ENCODE results near the gene PTPRU.

Gene PTPRU

DNA sequence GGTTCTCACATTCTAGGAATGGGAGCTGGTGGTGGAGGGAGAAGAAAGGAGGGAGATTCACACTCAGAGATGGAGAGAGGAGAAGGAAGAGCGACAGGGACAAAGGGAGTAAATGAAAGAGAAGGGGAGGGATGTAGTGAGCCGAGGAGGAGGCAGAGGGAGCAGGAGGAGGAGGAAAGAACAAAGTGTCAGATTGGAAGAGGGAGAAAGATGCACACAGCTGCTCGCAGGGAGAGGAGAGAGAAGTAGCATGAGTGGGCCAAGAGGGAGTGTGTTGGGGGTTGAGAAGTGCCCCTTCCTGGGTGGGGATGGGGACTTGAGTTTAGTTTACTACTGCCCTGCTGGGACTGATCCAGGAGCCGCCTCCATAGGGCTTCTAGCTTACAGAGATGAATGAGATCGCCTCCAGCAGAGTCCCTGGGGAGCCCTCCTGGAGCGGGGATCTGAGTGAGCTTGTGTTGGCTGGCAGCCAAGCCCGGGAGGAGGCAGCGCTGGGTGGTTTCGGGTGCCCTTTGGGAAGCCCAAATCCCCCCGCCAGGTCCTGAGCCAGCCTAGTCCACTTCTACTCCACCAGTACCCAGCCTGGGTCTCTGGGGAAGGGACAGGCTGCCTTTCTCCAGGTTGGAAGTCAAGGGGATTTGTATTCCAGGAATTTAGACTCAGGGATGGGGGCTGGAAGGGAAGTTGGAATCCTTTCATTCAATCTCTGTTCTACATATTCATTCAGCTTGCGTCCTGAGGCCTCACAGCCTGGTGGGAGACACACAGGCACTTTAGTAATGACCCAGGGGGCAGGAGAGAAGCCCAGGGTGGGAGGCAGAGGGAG is 20.9 kb downstream of the PTPRU start:
- peak; percentile 13 for DNase-seq
- in situ Hi-C loops (cut with HindIII; ENCODE audit: low pct_ligation_motif_present, low pct_unique_long_range_greater_than_20kb, low sequenced_read_pairs): no loop called here

DNA sequence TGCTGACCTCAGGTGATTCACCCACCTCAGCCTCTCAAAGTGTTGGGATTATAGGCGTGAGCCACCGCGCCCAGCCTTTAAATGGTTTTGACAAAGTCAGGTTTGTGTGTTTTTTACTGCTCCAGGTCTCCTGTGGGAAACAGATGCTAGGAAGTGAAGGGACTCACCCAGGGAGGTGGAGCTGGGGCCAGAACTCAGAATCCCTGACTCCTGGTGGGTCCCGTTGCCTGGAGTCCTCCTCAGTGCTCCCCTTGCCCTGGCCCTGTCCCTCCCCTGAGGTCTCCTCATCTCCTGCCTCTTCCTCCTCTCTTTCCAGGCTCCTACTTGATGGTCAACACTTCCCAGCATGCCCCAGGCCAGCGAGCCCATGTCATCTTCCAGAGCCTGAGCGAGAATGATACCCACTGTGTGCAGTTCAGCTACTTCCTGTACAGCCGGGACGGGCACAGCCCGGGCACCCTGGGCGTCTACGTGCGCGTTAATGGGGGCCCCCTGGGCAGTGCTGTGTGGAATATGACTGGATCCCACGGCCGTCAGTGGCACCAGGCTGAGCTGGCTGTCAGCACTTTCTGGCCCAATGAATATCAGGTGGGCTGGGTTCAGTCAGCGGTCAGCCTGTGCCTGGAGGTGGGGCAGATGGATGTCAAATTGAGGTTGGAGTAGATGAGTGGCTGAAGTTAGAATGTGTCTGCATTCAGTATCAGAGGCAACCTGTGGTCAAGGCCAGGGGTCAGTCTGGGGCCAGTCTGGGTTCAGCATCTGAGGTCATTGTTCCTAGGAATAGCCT is 22.1 kb downstream of the PTPRU start:
- DNase-seq: no peak
- in situ Hi-C loops (cut with HindIII; ENCODE audit: low pct_ligation_motif_present, low pct_unique_long_range_greater_than_20kb, low sequenced_read_pairs): no loop called here

DNA sequence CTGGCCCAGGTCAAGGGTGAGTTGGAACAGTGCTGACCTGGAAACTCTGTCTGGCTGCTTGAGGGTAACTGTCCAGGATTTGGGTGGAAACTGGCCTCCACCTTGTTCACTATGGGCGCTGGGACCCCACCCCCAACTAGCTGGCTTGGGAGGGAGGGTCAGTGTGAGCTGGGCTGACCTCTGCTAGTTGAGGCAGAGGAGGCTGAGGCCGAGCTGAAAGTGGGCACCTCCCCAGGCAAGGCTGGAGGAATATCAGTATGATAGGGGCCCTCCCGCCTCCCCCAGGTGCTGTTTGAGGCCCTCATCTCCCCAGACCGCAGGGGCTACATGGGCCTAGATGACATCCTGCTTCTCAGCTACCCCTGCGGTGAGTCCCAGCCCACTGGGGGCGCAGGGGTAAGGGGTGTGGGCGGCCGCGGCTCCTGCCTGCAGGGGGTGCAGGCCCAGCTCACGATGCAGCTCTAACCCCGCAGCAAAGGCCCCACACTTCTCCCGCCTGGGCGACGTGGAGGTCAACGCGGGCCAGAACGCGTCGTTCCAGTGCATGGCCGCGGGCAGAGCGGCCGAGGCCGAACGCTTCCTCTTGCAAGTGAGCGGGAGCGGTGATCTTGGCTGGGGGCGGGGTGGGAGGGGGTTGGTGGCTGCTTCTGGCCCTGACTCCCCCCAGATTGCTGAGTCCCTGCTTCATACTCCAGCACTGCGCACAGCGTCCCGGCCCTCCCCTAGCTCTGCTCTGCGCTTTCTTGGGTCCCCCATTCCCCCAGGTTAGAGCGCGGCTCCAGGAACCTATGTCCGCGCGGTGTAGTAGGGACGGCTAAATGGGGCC is 22.9 kb downstream of the PTPRU start:
- no peak for DNase-seq

DNA sequence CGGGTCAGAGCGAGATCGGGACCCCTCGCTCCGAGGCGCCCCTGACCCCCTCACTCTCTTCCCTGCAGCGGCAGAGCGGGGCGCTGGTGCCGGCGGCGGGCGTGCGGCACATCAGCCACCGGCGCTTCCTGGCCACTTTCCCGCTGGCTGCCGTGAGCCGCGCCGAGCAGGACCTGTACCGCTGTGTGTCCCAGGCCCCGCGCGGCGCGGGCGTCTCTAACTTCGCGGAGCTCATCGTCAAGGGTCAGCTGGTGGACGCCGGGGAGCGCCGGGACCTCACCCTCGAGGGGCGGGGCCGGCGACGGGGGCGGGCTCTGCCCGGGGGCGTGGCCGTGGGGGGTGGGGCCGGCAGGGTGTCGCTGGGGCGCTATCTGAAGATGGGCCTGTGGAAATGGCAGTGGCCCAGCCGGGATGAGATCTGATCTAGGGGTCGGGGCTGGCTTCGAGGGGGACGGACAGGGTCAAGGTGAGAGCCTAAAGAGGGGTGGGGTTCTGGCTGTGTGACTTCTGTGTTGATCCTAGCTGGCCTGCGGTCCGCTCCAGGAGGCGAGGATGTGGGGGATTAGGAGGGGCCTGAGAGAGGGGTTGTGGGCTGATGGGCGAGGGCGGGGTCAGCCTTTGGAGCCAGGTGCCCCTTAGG is 23.6 kb downstream of the PTPRU start:
- DNase-seq: peak; percentile 10
- in situ Hi-C loops (cut with HindIII; ENCODE audit: low pct_ligation_motif_present, low pct_unique_long_range_greater_than_20kb, low sequenced_read_pairs): no loop called here

More for the DNA sequence above, 22.9 kb downstream of the PTPRU start:
- in situ Hi-C loops (cut with HindIII; ENCODE audit: low pct_ligation_motif_present, low pct_unique_long_range_greater_than_20kb, low sequenced_read_pairs): no loop called here

DNA sequence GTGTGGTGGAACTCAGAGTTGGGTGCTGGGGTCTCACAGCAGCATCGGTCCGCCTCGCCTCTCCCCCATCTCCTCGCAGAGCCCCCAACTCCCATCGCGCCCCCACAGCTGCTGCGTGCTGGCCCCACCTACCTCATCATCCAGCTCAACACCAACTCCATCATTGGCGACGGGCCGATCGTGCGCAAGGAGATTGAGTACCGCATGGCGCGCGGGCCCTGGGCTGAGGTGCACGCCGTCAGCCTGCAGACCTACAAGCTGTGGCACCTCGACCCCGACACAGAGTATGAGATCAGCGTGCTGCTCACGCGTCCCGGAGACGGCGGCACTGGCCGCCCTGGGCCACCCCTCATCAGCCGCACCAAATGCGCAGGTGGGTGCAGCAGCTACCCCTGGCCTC is 24.2 kb downstream of the PTPRU start:
- in situ Hi-C loops (cut with HindIII; ENCODE audit: low pct_ligation_motif_present, low pct_unique_long_range_greater_than_20kb, low sequenced_read_pairs): no loop called here
- DNase-seq: no peak

DNA sequence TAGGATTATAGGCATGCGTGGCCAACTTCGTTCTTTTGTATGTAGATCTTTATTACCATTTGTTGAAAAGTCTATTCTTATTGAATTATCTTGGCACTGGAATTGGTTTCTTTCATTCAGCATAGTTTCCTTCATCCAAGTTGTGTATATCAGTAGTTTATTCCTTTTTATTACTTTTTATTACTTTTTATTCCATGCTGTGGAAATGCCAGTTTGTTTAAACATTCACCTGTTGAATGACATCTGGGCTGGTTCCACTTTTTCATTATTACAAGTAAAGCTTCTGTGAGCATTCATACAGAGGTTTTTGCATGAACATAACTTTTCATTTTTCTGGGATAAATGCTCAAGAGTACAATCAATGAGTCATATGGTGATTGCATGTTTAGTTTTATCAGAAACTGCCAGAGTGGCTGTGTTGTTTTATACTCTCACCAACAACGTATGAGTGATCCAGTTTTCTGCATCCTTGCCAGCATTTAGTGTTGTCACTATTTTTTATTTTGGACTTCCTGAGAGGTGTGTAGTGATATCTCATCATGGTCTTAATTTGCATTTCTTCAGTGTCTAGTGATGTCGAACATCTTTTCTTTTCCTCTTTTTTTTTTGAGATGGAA is 28.6 kb downstream of the PTPRU start:
- DNase-seq: no peak
- in situ Hi-C loops (cut with HindIII; ENCODE audit: low pct_ligation_motif_present, low pct_unique_long_range_greater_than_20kb, low sequenced_read_pairs): no loop called here

DNA sequence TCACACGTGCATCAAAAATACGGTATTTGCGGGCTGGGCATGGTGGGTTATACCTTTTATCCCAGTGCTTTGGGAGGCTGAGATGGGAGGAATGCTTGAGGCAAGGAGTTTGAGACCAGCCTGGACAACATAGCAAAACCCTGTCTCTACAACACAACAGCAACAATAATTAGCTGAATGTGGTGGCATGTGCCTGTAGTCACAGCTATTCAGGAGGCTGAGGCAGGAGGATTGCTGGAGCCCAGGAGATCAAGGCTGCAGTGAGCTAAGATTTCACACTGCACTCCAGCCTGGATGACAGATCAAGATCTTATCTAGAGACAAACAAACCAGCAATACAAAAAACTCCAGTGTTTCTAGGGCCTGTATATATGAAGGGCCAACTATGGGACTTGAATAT is 30.6 kb downstream of the PTPRU start:
- in situ Hi-C loops (cut with HindIII; ENCODE audit: low pct_ligation_motif_present, low pct_unique_long_range_greater_than_20kb, low sequenced_read_pairs): no loop called here
- DNase-seq: no peak

DNA sequence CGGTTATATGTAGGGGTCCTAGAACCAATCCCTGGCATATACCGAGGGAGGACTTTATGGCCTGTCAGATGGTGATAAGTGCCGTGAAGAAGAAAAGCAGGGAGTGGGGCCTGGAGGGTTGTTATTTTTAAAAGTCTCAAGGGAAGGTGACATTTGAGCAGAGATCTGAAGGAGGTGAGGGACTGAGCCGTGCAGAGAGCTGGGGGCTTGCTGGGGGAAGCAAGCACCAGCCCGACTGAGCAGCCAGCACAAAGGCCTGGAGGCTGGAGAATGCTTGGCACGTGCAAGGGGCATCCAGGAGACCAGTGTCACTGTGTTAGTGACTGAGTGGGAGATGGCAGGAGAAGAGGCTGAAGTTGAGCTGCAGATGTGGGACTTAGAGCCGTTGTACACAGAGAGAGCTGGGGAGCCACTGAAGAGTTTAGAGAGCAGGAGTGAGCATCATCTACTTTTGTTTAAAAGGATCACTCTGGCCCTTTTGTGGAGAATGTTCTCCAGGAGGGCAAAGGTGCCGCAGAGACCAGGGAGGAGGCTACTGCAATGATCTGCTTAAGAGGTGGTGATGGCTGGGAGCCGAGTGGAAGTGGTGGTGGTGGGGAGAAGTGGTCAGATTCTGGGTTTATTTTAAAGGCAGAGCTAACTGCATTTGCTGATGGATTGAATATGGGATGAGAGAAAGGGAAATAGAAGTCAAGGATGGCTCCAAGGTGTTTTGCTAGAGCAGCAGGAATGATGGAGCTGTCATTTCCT is 31.2 kb downstream of the PTPRU start:
- in situ Hi-C loops (cut with HindIII; ENCODE audit: low pct_ligation_motif_present, low pct_unique_long_range_greater_than_20kb, low sequenced_read_pairs): no loop called here

DNA sequence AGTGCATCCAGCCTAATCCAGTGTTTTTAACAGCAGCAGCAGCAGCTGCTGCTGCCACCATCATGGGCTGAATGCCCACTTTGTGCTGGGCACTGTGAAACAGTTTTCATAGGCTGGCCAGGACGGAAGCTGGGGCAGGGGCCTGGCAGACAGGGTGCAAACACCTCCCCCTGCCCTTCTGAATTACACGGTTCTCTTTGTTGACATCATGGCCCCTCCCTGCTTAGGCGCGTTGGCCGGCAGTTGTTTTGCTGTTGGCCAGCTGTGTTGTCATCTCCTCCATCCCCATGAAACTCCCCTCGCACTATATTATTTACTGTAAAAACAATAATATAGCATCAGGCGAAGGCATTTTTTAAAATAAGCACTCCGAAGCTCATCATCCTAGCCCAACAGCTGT is 33.1 kb downstream of the PTPRU start:
- in situ Hi-C loops (cut with HindIII; ENCODE audit: low pct_ligation_motif_present, low pct_unique_long_range_greater_than_20kb, low sequenced_read_pairs): no loop called here
- no peak for DNase-seq

More for the DNA sequence above, 31.2 kb downstream of the PTPRU start:
- DNase-seq: no peak

DNA sequence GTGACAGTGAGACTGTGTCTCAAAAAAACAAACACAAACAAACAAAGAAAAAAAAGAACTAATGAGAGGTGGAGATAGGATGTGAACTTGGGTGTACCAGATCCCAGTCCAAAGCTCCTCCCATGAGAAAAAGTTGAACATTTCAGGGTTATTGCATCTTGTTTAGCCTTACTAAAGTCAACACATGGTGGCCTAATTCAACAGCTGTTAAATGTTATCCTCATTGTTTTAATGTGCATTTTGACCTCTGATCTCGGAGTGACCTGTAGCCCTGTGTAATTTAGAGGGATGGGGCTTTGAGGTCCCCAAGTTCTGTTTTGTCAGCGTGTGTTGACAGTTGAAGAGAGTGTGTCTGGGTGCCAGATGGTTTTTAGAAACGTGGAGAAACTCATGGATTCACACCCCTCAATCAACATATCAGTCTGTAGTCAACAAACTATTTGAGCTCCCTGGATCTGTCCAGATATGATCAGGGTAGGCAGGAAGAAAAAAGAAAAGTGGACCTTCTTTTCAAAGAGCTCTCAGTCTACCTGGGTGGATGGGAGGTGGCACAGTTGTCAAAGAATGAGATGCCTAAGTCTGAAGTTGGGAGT is 34.7 kb downstream of the PTPRU start:
- no peak for DNase-seq
- in situ Hi-C loops (cut with HindIII; ENCODE audit: low pct_ligation_motif_present, low pct_unique_long_range_greater_than_20kb, low sequenced_read_pairs): no loop called here

DNA sequence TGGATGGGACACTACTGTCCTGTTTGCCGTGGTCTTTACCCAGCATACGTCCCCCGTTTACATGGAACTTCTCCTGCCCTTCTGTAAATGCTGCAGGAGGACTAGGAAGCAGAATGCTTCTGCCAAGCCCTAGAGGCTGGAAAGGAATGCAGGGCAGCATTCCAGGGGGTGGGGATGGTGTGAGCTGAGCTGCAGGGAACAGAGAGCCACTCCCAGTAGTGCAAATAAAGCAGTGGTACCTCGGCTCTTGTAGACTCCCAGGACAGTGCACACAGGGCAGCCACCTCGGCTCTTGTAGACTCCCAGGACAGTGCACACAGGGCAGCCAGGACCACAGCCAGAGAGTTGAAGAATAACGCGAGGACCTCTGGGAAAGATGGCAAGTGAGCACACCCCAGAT is 35.4 kb downstream of the PTPRU start:
- in situ Hi-C loops (cut with HindIII; ENCODE audit: low pct_ligation_motif_present, low pct_unique_long_range_greater_than_20kb, low sequenced_read_pairs): no loop called here
- DNase-seq: peak; percentile 71

DNA sequence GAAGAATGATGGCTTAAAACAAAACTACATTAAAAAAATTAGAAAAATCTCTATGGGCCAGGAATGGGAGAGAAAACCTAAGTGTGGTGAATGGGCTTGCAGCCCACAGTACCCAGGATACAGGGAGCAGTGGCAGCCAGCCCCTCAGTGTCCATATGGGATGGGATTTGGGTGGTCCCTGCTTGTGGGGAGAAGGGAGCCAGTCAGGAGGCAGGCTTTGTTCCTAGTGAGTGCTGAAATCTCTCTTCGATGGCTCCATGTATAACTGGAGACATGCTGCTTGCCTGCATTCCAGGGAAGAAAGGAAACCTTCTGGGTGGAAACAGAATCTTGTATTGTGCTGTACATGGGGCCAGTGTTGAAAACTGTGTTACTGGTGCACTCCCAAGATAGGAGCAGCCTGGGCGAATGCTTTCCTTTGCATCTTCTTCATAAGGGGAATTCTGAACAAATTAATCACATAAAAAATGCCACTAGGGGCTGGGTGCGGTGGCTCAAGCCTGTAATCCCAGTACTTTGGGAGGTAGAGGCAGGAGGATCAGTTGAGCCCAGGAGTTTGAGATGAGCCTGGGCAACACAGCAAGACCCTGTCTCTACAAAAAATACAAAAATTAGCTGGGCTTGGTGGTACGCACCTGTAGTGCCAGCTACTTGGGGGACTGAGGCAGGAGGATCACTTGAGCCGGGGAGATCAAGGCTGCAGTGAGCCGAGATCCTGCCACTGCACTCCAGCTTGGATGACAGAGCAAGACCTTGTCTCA is 36.0 kb downstream of the PTPRU start:
- in situ Hi-C loops (cut with HindIII; ENCODE audit: low pct_ligation_motif_present, low pct_unique_long_range_greater_than_20kb, low sequenced_read_pairs): no loop called here
- DNase-seq: no peak

DNA sequence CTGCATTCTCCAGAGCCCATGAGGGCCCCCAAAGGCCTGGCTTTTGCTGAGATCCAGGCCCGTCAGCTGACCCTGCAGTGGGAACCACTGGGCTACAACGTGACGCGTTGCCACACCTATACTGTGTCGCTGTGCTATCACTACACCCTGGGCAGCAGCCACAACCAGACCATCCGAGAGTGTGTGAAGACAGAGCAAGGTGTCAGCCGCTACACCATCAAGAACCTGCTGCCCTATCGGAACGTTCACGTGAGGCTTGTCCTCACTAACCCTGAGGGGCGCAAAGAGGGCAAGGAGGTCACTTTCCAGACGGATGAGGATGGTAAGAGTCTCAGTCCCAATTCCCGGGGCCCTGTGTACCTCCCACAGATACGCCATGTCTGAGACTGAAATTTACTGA is 39.1 kb downstream of the PTPRU start:
- in situ Hi-C loops (cut with HindIII; ENCODE audit: low pct_ligation_motif_present, low pct_unique_long_range_greater_than_20kb, low sequenced_read_pairs): no loop called here
- DNase-seq: no peak

DNA sequence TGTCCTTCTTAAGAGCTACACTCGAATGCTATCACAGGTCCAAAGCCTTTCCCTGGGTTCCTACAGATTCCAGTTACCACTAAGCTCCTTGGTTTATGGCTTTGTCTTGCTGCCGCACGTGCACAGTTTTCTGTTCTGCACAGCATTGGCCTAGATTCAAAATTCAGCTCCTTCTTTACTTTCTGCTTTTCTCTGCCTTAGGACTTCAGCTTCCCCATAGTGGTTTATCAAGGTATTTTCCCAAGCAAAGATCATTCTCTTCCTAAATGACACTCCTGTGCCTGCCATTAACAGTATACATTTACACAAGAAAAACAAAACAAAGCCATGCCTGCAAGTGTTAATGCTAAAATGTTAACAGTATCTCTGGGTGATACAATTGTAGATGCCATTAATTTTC is 41.8 kb downstream of the PTPRU start:
- DNase-seq: no peak
- in situ Hi-C loops (cut with HindIII; ENCODE audit: low pct_ligation_motif_present, low pct_unique_long_range_greater_than_20kb, low sequenced_read_pairs): no loop called here

DNA sequence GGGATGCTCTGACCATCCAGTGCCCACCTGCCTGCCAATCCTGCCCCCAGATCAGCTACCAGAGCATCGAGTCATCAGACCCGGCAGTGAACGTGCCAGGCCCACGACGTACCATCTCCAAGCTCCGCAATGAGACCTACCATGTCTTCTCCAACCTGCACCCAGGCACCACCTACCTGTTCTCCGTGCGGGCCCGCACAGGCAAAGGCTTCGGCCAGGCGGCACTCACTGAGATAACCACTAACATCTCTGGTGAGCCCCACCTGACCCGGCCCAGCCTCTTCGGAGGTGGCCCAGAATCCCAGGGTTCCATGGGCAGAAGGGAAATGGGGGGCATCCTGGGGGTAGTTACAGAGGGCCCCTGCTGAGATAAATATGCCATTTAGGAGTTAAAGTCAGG is 43.1 kb downstream of the PTPRU start:
- in situ Hi-C loops (cut with HindIII; ENCODE audit: low pct_ligation_motif_present, low pct_unique_long_range_greater_than_20kb, low sequenced_read_pairs): no loop called here
- DNase-seq: no peak

DNA sequence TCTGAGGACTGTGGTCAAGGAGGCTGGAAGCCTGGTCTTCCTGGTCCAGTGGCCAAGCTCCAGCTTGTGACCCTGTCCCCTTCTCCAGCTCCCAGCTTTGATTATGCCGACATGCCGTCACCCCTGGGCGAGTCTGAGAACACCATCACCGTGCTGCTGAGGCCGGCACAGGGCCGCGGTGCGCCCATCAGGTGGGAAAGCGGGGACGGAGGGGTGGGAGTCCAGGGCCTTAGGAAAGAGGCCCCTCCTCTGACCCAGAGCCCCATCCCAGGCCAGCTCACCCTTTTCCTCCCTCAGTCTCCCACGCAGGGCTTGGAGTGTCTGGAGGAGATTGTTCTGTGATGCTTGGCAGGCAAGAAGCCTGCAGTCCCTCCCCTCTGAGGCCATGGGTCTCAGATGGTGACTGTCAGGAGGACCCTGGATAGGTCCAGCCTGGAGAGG is 43.6 kb downstream of the PTPRU start:
- no peak for DNase-seq
- in situ Hi-C loops (cut with HindIII; ENCODE audit: low pct_ligation_motif_present, low pct_unique_long_range_greater_than_20kb, low sequenced_read_pairs): no loop called here
